ENCODE measurements around the gene FAT1.

Gene FAT1

GRCh38 chr4:186596850-186597390 lies 126.7 kb downstream of the FAT1 start:
- Histone ChIP-seq H3K4me1 (ENCODE audit: insufficient read depth, low read length) (no peaks in the 10 kb centered on the region), H3K27me3 (ENCODE audit: insufficient read depth, low read length) (no peaks in the 10 kb centered on the region), H3K27ac (ENCODE audit: low read length) (no peak overlapping the region), H3K9me3 (ENCODE audit: insufficient read depth, low read depth, low read length) (no peaks in the 10 kb centered on the region), H3K4me3 (ENCODE audit: low read length) (no peak overlapping the region), H3K9ac (ENCODE audit: low read depth, low read length) (no peak overlapping the region), H3K36me3 (ENCODE audit: insufficient read depth, low read depth, low read length) (peaks cover 99% of the 10 kb centered on the region)

- Histone ChIP-seq H3K36me3 (ENCODE audit: insufficient read depth, low read depth, low read length) (peaks cover 97% of the 10 kb centered on the region), H3K27me3 (ENCODE audit: insufficient read depth, low read length) (no peaks in the 10 kb centered on the region), H3K4me1 (ENCODE audit: insufficient read depth, low read length) (no peaks in the 10 kb centered on the region), H3K27ac (ENCODE audit: low read length) (no peak overlapping the region), H3K9ac (ENCODE audit: low read depth, low read length) (no peak overlapping the region), H3K4me3 (ENCODE audit: low read length) (no peak overlapping the region), H3K9me3 (ENCODE audit: insufficient read depth, low read depth, low read length) (no peaks in the 10 kb centered on the region)
Observed at GRCh38 chr4:186596346-186596745, 127.3 kb downstream of the FAT1 start.

GRCh38 chr4:186593587-186593973 lies 130.1 kb downstream of the FAT1 start:
- H3K9me3 ChIP-seq (ENCODE audit: insufficient read depth, low read depth, low read length) = no peaks in the 10 kb centered on the region
- no peaks in the 10 kb centered on the region for H3K27me3 ChIP-seq (ENCODE audit: insufficient read depth, low read length)
- H3K4me3 ChIP-seq (ENCODE audit: low read length) = no peak overlapping the region
- H3K9ac ChIP-seq (ENCODE audit: low read depth, low read length) = no peak overlapping the region
- peaks cover 95% of the 10 kb centered on the region for H3K36me3 ChIP-seq (ENCODE audit: insufficient read depth, low read depth, low read length)
- no peak overlapping the region for H3K27ac ChIP-seq (ENCODE audit: low read length)
- H3K4me1 ChIP-seq (ENCODE audit: insufficient read depth, low read length) = no peaks in the 10 kb centered on the region; the same call in 1 of the 2 replicates

- Histone ChIP-seq H3K36me3 (ENCODE audit: insufficient read depth, low read depth, low read length) (peaks cover 95% of the 10 kb centered on the region), H3K9me3 (ENCODE audit: insufficient read depth, low read depth, low read length) (no peaks in the 10 kb centered on the region), H3K4me1 (ENCODE audit: insufficient read depth, low read length) (no peaks in the 10 kb centered on the region; the same call in 1 of the 2 replicates), H3K9ac (ENCODE audit: low read depth, low read length) (no peak overlapping the region), H3K4me3 (ENCODE audit: low read length) (no peak overlapping the region), H3K27ac (ENCODE audit: low read length) (no peak overlapping the region), H3K27me3 (ENCODE audit: insufficient read depth, low read length) (no peaks in the 10 kb centered on the region)
Observed at GRCh38 chr4:186592966-186593586, 130.6 kb downstream of the FAT1 start.

- Histone ChIP-seq H3K36me3 (ENCODE audit: insufficient read depth, low read depth, low read length) (peaks cover 95% of the 10 kb centered on the region), H3K9me3 (ENCODE audit: insufficient read depth, low read depth, low read length) (no peaks in the 10 kb centered on the region), H3K27ac (ENCODE audit: low read length) (no peak overlapping the region), H3K9ac (ENCODE audit: low read depth, low read length) (no peak overlapping the region), H3K4me3 (ENCODE audit: low read length) (no peak overlapping the region), H3K4me1 (ENCODE audit: insufficient read depth, low read length) (no peaks in the 10 kb centered on the region; the same call in 1 of the 2 replicates), H3K27me3 (ENCODE audit: insufficient read depth, low read length) (no peaks in the 10 kb centered on the region)
Observed at GRCh38 chr4:186592445-186592844, 131.2 kb downstream of the FAT1 start.

GRCh38 chr4:186591651-186592050 lies 132.0 kb downstream of the FAT1 start:
- no peak overlapping the region for H3K4me3 ChIP-seq (ENCODE audit: low read length)
- H3K36me3 ChIP-seq (ENCODE audit: insufficient read depth, low read depth, low read length) = peaks cover 94% of the 10 kb centered on the region
- no peaks in the 10 kb centered on the region for H3K9me3 ChIP-seq (ENCODE audit: insufficient read depth, low read depth, low read length)
- no peaks in the 10 kb centered on the region; the same call in 1 of the 2 replicates for H3K4me1 ChIP-seq (ENCODE audit: insufficient read depth, low read length)
- H3K9ac ChIP-seq (ENCODE audit: low read depth, low read length) = no peak overlapping the region
- no peaks in the 10 kb centered on the region for H3K27me3 ChIP-seq (ENCODE audit: insufficient read depth, low read length)
- no peak overlapping the region for H3K27ac ChIP-seq (ENCODE audit: low read length)

- H3K27ac ChIP-seq (ENCODE audit: low read length) = no peak overlapping the region
- H3K36me3 ChIP-seq (ENCODE audit: insufficient read depth, low read depth, low read length) = peaks cover 87% of the 10 kb centered on the region
Observed at GRCh38 chr4:186588503-186588902, 135.2 kb downstream of the FAT1 start.

GRCh38 chr4:186587416-186588018 lies 136.1 kb downstream of the FAT1 start:
- no peaks in the 10 kb centered on the region for H3K27me3 ChIP-seq (ENCODE audit: insufficient read depth, low read length)
- peaks cover 4% of the 10 kb centered on the region for H3K9me3 ChIP-seq (ENCODE audit: insufficient read depth, low read depth, low read length)
- peaks cover 87% of the 10 kb centered on the region for H3K36me3 ChIP-seq (ENCODE audit: insufficient read depth, low read depth, low read length)
- no peak overlapping the region for H3K4me3 ChIP-seq (ENCODE audit: low read length)
- no peak overlapping the region for H3K27ac ChIP-seq (ENCODE audit: low read length)
- no peaks in the 10 kb centered on the region; the same call in 1 of the 2 replicates for H3K4me1 ChIP-seq (ENCODE audit: insufficient read depth, low read length)
- H3K9ac ChIP-seq (ENCODE audit: low read depth, low read length) = no peak overlapping the region

More at GRCh38 chr4:186588503-186588902, 135.2 kb downstream of the FAT1 start:
- no peak overlapping the region for H3K4me3 ChIP-seq (ENCODE audit: low read length)
- no peaks in the 10 kb centered on the region; the same call in 1 of the 2 replicates for H3K9me3 ChIP-seq (ENCODE audit: insufficient read depth, low read depth, low read length)
- H3K9ac ChIP-seq (ENCODE audit: low read depth, low read length) = no peak overlapping the region
- no peaks in the 10 kb centered on the region for H3K27me3 ChIP-seq (ENCODE audit: insufficient read depth, low read length)
- no peaks in the 10 kb centered on the region; the same call in 1 of the 2 replicates for H3K4me1 ChIP-seq (ENCODE audit: insufficient read depth, low read length)

GRCh38 chr4:186586205-186586604 lies 137.5 kb downstream of the FAT1 start:
- Histone ChIP-seq H3K4me1 (ENCODE audit: insufficient read depth, low read length) (no peaks in the 10 kb centered on the region; the same call in 1 of the 2 replicates), H3K36me3 (ENCODE audit: insufficient read depth, low read depth, low read length) (peaks cover 82% of the 10 kb centered on the region), H3K27ac (ENCODE audit: low read length) (no peak overlapping the region), H3K9ac (ENCODE audit: low read depth, low read length) (no peak overlapping the region), H3K4me3 (ENCODE audit: low read length) (no peak overlapping the region), H3K27me3 (ENCODE audit: insufficient read depth, low read length) (no peaks in the 10 kb centered on the region), H3K9me3 (ENCODE audit: insufficient read depth, low read depth, low read length) (peaks cover 11% of the 10 kb centered on the region)

GRCh38 chr4:186584912-186585311 lies 138.7 kb downstream of the FAT1 start:
- no peaks in the 10 kb centered on the region for H3K27me3 ChIP-seq (ENCODE audit: insufficient read depth, low read length)
- H3K9me3 ChIP-seq (ENCODE audit: insufficient read depth, low read depth, low read length) = peaks cover 11% of the 10 kb centered on the region
- H3K4me3 ChIP-seq (ENCODE audit: low read length) = no peak overlapping the region
- no peak overlapping the region for H3K9ac ChIP-seq (ENCODE audit: low read depth, low read length)
- H3K4me1 ChIP-seq (ENCODE audit: insufficient read depth, low read length) = no peaks in the 10 kb centered on the region
- H3K36me3 ChIP-seq (ENCODE audit: insufficient read depth, low read depth, low read length) = peaks cover 69% of the 10 kb centered on the region
- H3K27ac ChIP-seq (ENCODE audit: low read length) = no peak overlapping the region

GRCh38 chr4:186581421-186581820 lies 142.2 kb downstream of the FAT1 start:
- no peaks in the 10 kb centered on the region for H3K4me1 ChIP-seq (ENCODE audit: insufficient read depth, low read length)
- H3K9ac ChIP-seq (ENCODE audit: low read depth, low read length) = no peak overlapping the region
- peaks cover 11% of the 10 kb centered on the region for H3K9me3 ChIP-seq (ENCODE audit: insufficient read depth, low read depth, low read length)
- no peak overlapping the region for H3K4me3 ChIP-seq (ENCODE audit: low read length)
- no peaks in the 10 kb centered on the region for H3K27me3 ChIP-seq (ENCODE audit: insufficient read depth, low read length)
- H3K36me3 ChIP-seq (ENCODE audit: insufficient read depth, low read depth, low read length) = peaks cover 36% of the 10 kb centered on the region
- H3K27ac ChIP-seq (ENCODE audit: low read length) = no peak overlapping the region

GRCh38 chr4:186580669-186581068 lies 143.0 kb downstream of the FAT1 start:
- H3K4me1 ChIP-seq (ENCODE audit: insufficient read depth, low read length) = no peaks in the 10 kb centered on the region
- no peaks in the 10 kb centered on the region for H3K27me3 ChIP-seq (ENCODE audit: insufficient read depth, low read length)
- no peak overlapping the region for H3K27ac ChIP-seq (ENCODE audit: low read length)
- peaks cover 11% of the 10 kb centered on the region for H3K9me3 ChIP-seq (ENCODE audit: insufficient read depth, low read depth, low read length)
- no peak overlapping the region for H3K4me3 ChIP-seq (ENCODE audit: low read length)
- H3K9ac ChIP-seq (ENCODE audit: low read depth, low read length) = no peak overlapping the region
- peaks cover 29% of the 10 kb centered on the region for H3K36me3 ChIP-seq (ENCODE audit: insufficient read depth, low read depth, low read length)

All from iPS-20b (cell line).